SK-N-SH treated with all-trans-retinoic acid at 6 μM for 48 hours (cell line): ENCODE measurements around the gene BRI3BP.

Source experiments
- ATAC-seq: fragments of 200-7000 bp; cut with Tn5 transposase; 3 replicates; pipeline ENCODE4 v1.9.1; 2020; ENCODE audit warnings: mild to moderate bottlenecking, moderate library complexity
- ARNTL ChIP-seq: fragments of 450-650 bp; formaldehyde crosslinking; IDR thresholded peaks from 2 replicates; pipeline ENCODE4 v1.5.0; 2020; ENCODE audit warnings: low read depth, mild to moderate bottlenecking, moderate library complexity, borderline replicate concordance
- CREB5 ChIP-seq: fragments of 250-450 bp; sonication (Bioruptor Pico); IDR thresholded peaks from 2 replicates; pipeline ENCODE4 v1.5.1; 2020; ENCODE audit warnings: low read depth, mild to moderate bottlenecking, moderate library complexity
- CSRNP3 ChIP-seq: fragments of 250-450 bp; sonication (Bioruptor Pico); IDR thresholded peaks from 2 replicates; pipeline ENCODE4 v1.5.1; 2021; ENCODE audit warnings: mild to moderate bottlenecking, moderate library complexity
- ESRRG ChIP-seq: fragments of 250-450 bp; sonication (Bioruptor Pico); IDR thresholded peaks from 2 replicates; pipeline ENCODE4 v1.6.1; 2021; ENCODE audit warnings: mild to moderate bottlenecking
- GLIS3 ChIP-seq: fragments of 250-450 bp; sonication (Bioruptor Pico); IDR thresholded peaks from 2 replicates; pipeline ENCODE4 v1.5.0; 2020; ENCODE audit warnings: mild to moderate bottlenecking, moderate library complexity
- ISL1 ChIP-seq: fragments of 250-450 bp; sonication (Bioruptor Pico); IDR thresholded peaks from 2 replicates; pipeline ENCODE4 v2.1.2; 2022; ENCODE audit warnings: mild to moderate bottlenecking, moderate library complexity
- POU6F1 ChIP-seq: fragments of 250-450 bp; sonication (Bioruptor Pico); IDR thresholded peaks from 2 replicates; pipeline ENCODE4 v1.8.0; 2021; ENCODE audit warnings: low read depth, mild to moderate bottlenecking, moderate library complexity, borderline replicate concordance
- PPARA ChIP-seq: fragments of 250-450 bp; sonication (Bioruptor Pico); IDR thresholded peaks from 2 replicates; pipeline ENCODE4 v1.5.0; 2020; ENCODE audit warnings: mild to moderate bottlenecking, borderline replicate concordance
- RARB ChIP-seq: fragments of 250-450 bp; sonication (Bioruptor Pico); IDR thresholded peaks from 2 replicates; pipeline ENCODE4 v1.8.0; 2021; ENCODE audit warnings: mild to moderate bottlenecking, moderate library complexity
- SNAI2 ChIP-seq: fragments of 250-450 bp; sonication (Bioruptor Pico); IDR thresholded peaks from 2 replicates; pipeline ENCODE4 v1.5.0; 2020; ENCODE audit warnings: mild to moderate bottlenecking, moderate library complexity
- TCF4 ChIP-seq: fragments of 250-450 bp; sonication (Bioruptor Pico); IDR thresholded peaks from 2 replicates; pipeline ENCODE4 v1.8.0; 2021; ENCODE audit warnings: mild to moderate bottlenecking, moderate library complexity, borderline replicate concordance
- TOX ChIP-seq: fragments of 250-450 bp; sonication (Bioruptor Pico); IDR thresholded peaks from 2 replicates; pipeline ENCODE4 v1.8.0; 2021; ENCODE audit warnings: mild to moderate bottlenecking, moderate library complexity, borderline replicate concordance
- ZC3H10 ChIP-seq: fragments of 250-450 bp; sonication (Bioruptor Pico); IDR thresholded peaks from 2 replicates; pipeline ENCODE4 v1.5.1; 2021; ENCODE audit warnings: mild to moderate bottlenecking, moderate library complexity
- ZFP3 ChIP-seq: fragments of 250-450 bp; sonication (Bioruptor Pico); IDR thresholded peaks from 2 replicates; pipeline ENCODE4 v1.5.0; 2020; ENCODE audit warnings: mild to moderate bottlenecking, moderate library complexity
- ZFP30 ChIP-seq: fragments of 450-650 bp; formaldehyde crosslinking; IDR thresholded peaks from 2 replicates; pipeline ENCODE4 v1.5.0; 2022; ENCODE audit warnings: mild to moderate bottlenecking, moderate library complexity
- ZNF565 ChIP-seq: fragments of 450-650 bp; formaldehyde crosslinking; conservative IDR thresholded peaks from 2 replicates; pipeline ENCODE4 v1.5.0; 2020; ENCODE audit warnings: low read depth, mild to moderate bottlenecking, moderate library complexity
- ZNF70 ChIP-seq: fragments of 450-650 bp; formaldehyde crosslinking; IDR thresholded peaks from 2 replicates; pipeline ENCODE4 v1.5.0; 2020; ENCODE audit warnings: mild to moderate bottlenecking, moderate library complexity
- TF ChIP-seq, protein P1 (sequence below): fragments of 250-450 bp; sonication (Bioruptor Pico); IDR thresholded peaks from 2 replicates; pipeline ENCODE4 v1.8.0; 2020; ENCODE audit warnings: mild to moderate bottlenecking, moderate library complexity, borderline replicate concordance
- TF ChIP-seq, protein P2 (sequence below): fragments of 250-450 bp; sonication (Bioruptor Pico); IDR thresholded peaks from 2 replicates; pipeline ENCODE4 v1.5.0; 2020; ENCODE audit warnings: mild to moderate bottlenecking, moderate library complexity

Gene BRI3BP

DNA sequence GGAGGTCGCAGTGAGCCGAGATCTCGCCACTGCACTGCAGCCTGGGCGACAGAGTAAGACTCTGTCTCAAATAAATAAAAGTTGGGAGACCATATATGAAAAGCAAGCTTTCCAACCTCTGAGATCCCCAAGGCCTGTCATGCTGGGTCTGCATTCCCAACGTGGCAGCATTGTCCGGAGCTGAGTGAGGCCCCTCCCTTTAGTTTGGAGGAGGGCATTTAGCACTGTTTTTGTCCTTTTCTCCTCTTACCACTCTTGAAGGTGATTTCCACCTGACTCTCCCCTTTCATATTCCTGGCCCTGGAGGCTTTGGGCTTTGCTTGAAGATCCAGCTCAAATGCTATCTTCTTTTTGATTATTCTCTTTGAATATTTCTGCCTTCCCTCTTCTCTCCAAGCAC, 74.9 kb downstream of the BRI3BP start (continued):
- no peak for TF ChIP-seq ZNF565 (CRISPR knock-in tag)
- TF ChIP-seq PPARA (CRISPR knock-in tag), result no peak
- TF ChIP-seq GLIS3 (CRISPR knock-in tag), result no peak
- no peak for TF ChIP-seq ARNTL (CRISPR knock-in tag)
- TF ChIP-seq ISL1 (CRISPR knock-in tag), result no peak

DNA sequence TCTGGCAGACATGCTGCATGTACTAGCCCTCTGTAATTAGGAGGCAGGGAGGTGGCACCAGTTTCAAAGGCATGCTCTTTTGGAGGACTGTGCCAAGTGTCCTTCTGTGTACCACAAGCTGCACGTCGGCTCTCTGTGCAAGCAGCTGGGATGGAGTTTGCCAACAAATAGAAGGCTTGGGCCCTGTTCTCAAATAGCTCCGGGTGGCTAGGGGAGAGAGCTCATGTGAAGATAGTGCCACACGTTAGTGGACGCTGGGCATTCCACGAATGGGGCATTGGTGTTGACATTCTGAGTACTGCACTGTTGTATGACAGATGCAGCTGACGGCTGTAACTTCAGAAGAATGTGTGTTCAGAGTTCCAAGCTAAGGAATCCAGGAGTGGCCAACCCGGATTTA, 76.2 kb downstream of the BRI3BP start:
- TF ChIP-seq PPARA (CRISPR knock-in tag) (no peak), ZNF70 (CRISPR knock-in tag) (no peak), RARB (no peak), GLIS3 (CRISPR knock-in tag) (no peak), ZC3H10 (CRISPR knock-in tag) (no peak), SNAI2 (no peak), POU6F1 (no peak), ZFP3 (CRISPR knock-in tag) (no peak), ZNF565 (CRISPR knock-in tag) (no peak), ESRRG (no peak), CREB5 (CRISPR knock-in tag) (no peak), ZFP30 (no peak), ISL1 (CRISPR knock-in tag) (no peak), CSRNP3 (CRISPR knock-in tag) (no peak), ARNTL (CRISPR knock-in tag) (no peak), TCF4 (CRISPR knock-in tag) (no peak), TOX (CRISPR knock-in tag) (no peak)
- TF ChIP-seq, protein P1, sequence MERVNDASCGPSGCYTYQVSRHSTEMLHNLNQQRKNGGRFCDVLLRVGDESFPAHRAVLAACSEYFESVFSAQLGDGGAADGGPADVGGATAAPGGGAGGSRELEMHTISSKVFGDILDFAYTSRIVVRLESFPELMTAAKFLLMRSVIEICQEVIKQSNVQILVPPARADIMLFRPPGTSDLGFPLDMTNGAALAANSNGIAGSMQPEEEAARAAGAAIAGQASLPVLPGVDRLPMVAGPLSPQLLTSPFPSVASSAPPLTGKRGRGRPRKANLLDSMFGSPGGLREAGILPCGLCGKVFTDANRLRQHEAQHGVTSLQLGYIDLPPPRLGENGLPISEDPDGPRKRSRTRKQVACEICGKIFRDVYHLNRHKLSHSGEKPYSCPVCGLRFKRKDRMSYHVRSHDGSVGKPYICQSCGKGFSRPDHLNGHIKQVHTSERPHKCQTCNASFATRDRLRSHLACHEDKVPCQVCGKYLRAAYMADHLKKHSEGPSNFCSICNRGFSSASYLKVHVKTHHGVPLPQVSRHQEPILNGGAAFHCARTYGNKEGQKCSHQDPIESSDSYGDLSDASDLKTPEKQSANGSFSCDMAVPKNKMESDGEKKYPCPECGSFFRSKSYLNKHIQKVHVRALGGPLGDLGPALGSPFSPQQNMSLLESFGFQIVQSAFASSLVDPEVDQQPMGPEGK, result no peak
- TF ChIP-seq, all 23 proteins: peak for 0
- ATAC-seq, result no peak

GRCh38 chr12:125070112-125070511, 76.7 kb downstream of the BRI3BP start:
- no peak for TF ChIP-seq SNAI2
- TF ChIP-seq, protein P2, sequence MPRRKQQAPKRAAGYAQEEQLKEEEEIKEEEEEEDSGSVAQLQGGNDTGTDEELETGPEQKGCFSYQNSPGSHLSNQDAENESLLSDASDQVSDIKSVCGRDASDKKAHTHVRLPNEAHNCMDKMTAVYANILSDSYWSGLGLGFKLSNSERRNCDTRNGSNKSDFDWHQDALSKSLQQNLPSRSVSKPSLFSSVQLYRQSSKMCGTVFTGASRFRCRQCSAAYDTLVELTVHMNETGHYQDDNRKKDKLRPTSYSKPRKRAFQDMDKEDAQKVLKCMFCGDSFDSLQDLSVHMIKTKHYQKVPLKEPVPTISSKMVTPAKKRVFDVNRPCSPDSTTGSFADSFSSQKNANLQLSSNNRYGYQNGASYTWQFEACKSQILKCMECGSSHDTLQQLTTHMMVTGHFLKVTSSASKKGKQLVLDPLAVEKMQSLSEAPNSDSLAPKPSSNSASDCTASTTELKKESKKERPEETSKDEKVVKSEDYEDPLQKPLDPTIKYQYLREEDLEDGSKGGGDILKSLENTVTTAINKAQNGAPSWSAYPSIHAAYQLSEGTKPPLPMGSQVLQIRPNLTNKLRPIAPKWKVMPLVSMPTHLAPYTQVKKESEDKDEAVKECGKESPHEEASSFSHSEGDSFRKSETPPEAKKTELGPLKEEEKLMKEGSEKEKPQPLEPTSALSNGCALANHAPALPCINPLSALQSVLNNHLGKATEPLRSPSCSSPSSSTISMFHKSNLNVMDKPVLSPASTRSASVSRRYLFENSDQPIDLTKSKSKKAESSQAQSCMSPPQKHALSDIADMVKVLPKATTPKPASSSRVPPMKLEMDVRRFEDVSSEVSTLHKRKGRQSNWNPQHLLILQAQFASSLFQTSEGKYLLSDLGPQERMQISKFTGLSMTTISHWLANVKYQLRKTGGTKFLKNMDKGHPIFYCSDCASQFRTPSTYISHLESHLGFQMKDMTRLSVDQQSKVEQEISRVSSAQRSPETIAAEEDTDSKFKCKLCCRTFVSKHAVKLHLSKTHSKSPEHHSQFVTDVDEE (CRISPR knock-in tag), result no peak
- no peak for ATAC-seq

- TF ChIP-seq ZFP3 (CRISPR knock-in tag) (no peak), CSRNP3 (CRISPR knock-in tag) (no peak), RARB (no peak)
- TF ChIP-seq, protein P1, result no peak
- TF ChIP-seq, all 23 proteins: peak for 0
- no peak for ATAC-seq
Observed at GRCh38 chr12:125070661-125071390, 77.4 kb downstream of the BRI3BP start.
